HepG2 (cell line): ENCODE measurements around the gene WTAP. TPM values are rescaled to one million over a fixed set of nuclear protein-coding genes. Genes with fewer than 3 reads are reported as not detected.
A peak's percentile ranks its signal among the peaks of the same experiment; 100 is the strongest.

Experiments
- BRD4 ChIP-seq: sonication (generic); formaldehyde crosslinking; IDR thresholded peaks from 2 replicates; pipeline ENCODE4 v1.4.0; 2020; ENCODE audit warnings: missing genetic modification reagents
- CCAR2 ChIP-seq: fragments of 200-400 bp; formaldehyde crosslinking; optimal IDR thresholded peaks from 2 replicates; pipeline ENCODE3; 2018; ENCODE audit warnings: low read depth, mild to moderate bottlenecking, low read length, moderate library complexity
- DMAP1 ChIP-seq: IDR thresholded peaks from 2 replicates; pipeline ENCODE4 v1.6.1; 2016
- EZH2 ChIP-seq: conservative IDR thresholded peaks from 2 replicates; pipeline ENCODE4 v1.6.1; 2012; ENCODE audit warnings: mild to moderate bottlenecking, low read depth, low read length, moderate library complexity
- HDAC1 ChIP-seq: sonication (generic); formaldehyde crosslinking; IDR thresholded peaks from 2 replicates; pipeline ENCODE4 v1.5.1; 2020; ENCODE audit warnings: mild to moderate bottlenecking, missing genetic modification reagents
- JUND ChIP-seq: sonication (generic); formaldehyde crosslinking; IDR thresholded peaks from 2 replicates; pipeline ENCODE4 v1.8.0; 2022; ENCODE audit warnings: mild to moderate bottlenecking, missing genetic modification reagents
- MTERF4 ChIP-seq: sonication (generic); formaldehyde crosslinking; IDR thresholded peaks from 2 replicates; pipeline ENCODE4 v1.8.0; 2023; ENCODE audit warnings: mild to moderate bottlenecking, missing genetic modification reagents
- NFE2L1 ChIP-seq: sonication (generic); formaldehyde crosslinking; IDR thresholded peaks from 2 replicates; pipeline ENCODE4 v1.4.0; 2020; ENCODE audit warnings: missing genetic modification reagents, mild to moderate bottlenecking, borderline replicate concordance
- NONO ChIP-seq, 2 experiments: fragments of 450-650 bp in 1 of 2; sonication (generic) in 1 of 2; formaldehyde crosslinking in 1 of 2; IDR thresholded peaks in 1 of 2; conservative IDR thresholded peaks in 1 of 2; 2 replicates each; pipeline versions ENCODE4 v1.6.1 to v1.8.0; 2017 to 2022; ENCODE audit warnings: mild to moderate bottlenecking in 1 of 2, missing genetic modification reagents in 1 of 2, moderate library complexity in 1 of 2
- NR1H2 ChIP-seq: sonication (generic); formaldehyde crosslinking; IDR thresholded peaks from 2 replicates; pipeline ENCODE4 v1.8.1; 2022; ENCODE audit warnings: low read depth, missing genetic modification reagents, borderline replicate concordance
- PBX3 ChIP-seq: sonication (generic); formaldehyde crosslinking; IDR thresholded peaks from 2 replicates; pipeline ENCODE4 v1.8.1; 2023; ENCODE audit warnings: missing genetic modification reagents, inconsistent platforms, borderline replicate concordance
- RELA ChIP-seq: sonication (generic); formaldehyde crosslinking; IDR thresholded peaks from 2 replicates; pipeline ENCODE4 v1.4.0; 2020; ENCODE audit warnings: missing genetic modification reagents
- SP2 ChIP-seq: sonication (generic); formaldehyde crosslinking; IDR thresholded peaks from 2 replicates; pipeline ENCODE4 v1.5.1; 2020; ENCODE audit warnings: mild to moderate bottlenecking, missing genetic modification reagents
- USF2 ChIP-seq, 2 experiments: sonication (generic) in 1 of 2; formaldehyde crosslinking in 1 of 2; IDR thresholded peaks; 2 replicates each; pipeline versions ENCODE4 v1.5.1 to v1.6.1; 2011 to 2020; ENCODE audit warnings: borderline replicate concordance in 1 of 2, low read depth in 1 of 2, low read length in 1 of 2, mild to moderate bottlenecking in 1 of 2, missing genetic modification reagents in 1 of 2, moderate library complexity in 1 of 2
- ZKSCAN1 ChIP-seq: fragments of 150-350 bp; IDR thresholded peaks from 2 replicates; pipeline ENCODE4 v1.6.1; 2014; ENCODE audit warnings: low read length
- ZNF17 ChIP-seq: sonication (generic); formaldehyde crosslinking; IDR thresholded peaks from 2 replicates; pipeline ENCODE4 v1.5.0; 2020; ENCODE audit warnings: mild to moderate bottlenecking, missing genetic modification reagents
- ZNF350 ChIP-seq: sonication (generic); formaldehyde crosslinking; IDR thresholded peaks from 2 replicates; pipeline ENCODE4 v1.4.0; 2020; ENCODE audit warnings: mild to moderate bottlenecking, low read depth, missing genetic modification reagents, borderline replicate concordance
- ZNF577 ChIP-seq: sonication (generic); formaldehyde crosslinking; IDR thresholded peaks from 2 replicates; pipeline ENCODE4 v1.4.0; 2020; ENCODE audit warnings: mild to moderate bottlenecking, low read depth, missing genetic modification reagents, borderline replicate concordance
- ZNF614 ChIP-seq: IDR thresholded peaks from 2 replicates; pipeline ENCODE4 v1.6.1; 2018; ENCODE audit warnings: missing biosample characterization, missing genetic modification reagents, inconsistent platforms, borderline replicate concordance
- ZNF773 ChIP-seq: sonication (generic); formaldehyde crosslinking; IDR thresholded peaks from 2 replicates; pipeline ENCODE4 v1.4.0; 2020; ENCODE audit warnings: missing genetic modification reagents, borderline replicate concordance
- ZNF891 ChIP-seq: sonication (generic); formaldehyde crosslinking; IDR thresholded peaks from 2 replicates; pipeline ENCODE4 v1.5.0; 2020; ENCODE audit warnings: mild to moderate bottlenecking, missing genetic modification reagents
- ZSCAN22 ChIP-seq: sonication (generic); formaldehyde crosslinking; IDR thresholded peaks from 2 replicates; pipeline ENCODE4 v1.4.0; 2020; ENCODE audit warnings: mild to moderate bottlenecking, missing genetic modification reagents
- polyA plus RNA-seq, 8 experiments: library from polyadenylated mRNA; depleted of rRNA in 3 of 8; stranded (reverse) in 7 of 8; unstranded in 1 of 8; fragments of >200 nt; fragmentation: Illumina TruSeq in 4 of 8; extraction: Trizol in 4 of 8; gene quantifications; 2 replicates each; pipeline versions ENCODE4 v1.2.1 to v1.2.3, GENCODE V29; 2011 to 2016; ENCODE audit warnings: low read depth in 4 of 8, missing spikeins in 1 of 8, mixed read lengths in 1 of 8; ENCODE audit not compliant: insufficient read depth in 1 of 8
- total RNA-seq, 5 experiments: library from RNA; depleted of rRNA; stranded (reverse); fragments of >200 nt; fragmentation: Illumina TruSeq; extraction: Trizol; gene quantifications; 2 replicates each; pipeline ENCODE4 v1.2.3, GENCODE V29; 2016; ENCODE audit warnings: low read depth in 1 of 5
- TF ChIP-seq, protein P1 (sequence below): sonication (generic); formaldehyde crosslinking; IDR thresholded peaks from 2 replicates; pipeline ENCODE4 v1.4.0; 2020; ENCODE audit warnings: missing genetic modification reagents, mild to moderate bottlenecking, borderline replicate concordance

Gene WTAP
- total and polyA plus RNA-seq, 2 of the 13 experiments (the other 11 are each of a cell fraction or from before 2014, with no cell fraction given), result 31.6 to 167 TPM

DNA sequence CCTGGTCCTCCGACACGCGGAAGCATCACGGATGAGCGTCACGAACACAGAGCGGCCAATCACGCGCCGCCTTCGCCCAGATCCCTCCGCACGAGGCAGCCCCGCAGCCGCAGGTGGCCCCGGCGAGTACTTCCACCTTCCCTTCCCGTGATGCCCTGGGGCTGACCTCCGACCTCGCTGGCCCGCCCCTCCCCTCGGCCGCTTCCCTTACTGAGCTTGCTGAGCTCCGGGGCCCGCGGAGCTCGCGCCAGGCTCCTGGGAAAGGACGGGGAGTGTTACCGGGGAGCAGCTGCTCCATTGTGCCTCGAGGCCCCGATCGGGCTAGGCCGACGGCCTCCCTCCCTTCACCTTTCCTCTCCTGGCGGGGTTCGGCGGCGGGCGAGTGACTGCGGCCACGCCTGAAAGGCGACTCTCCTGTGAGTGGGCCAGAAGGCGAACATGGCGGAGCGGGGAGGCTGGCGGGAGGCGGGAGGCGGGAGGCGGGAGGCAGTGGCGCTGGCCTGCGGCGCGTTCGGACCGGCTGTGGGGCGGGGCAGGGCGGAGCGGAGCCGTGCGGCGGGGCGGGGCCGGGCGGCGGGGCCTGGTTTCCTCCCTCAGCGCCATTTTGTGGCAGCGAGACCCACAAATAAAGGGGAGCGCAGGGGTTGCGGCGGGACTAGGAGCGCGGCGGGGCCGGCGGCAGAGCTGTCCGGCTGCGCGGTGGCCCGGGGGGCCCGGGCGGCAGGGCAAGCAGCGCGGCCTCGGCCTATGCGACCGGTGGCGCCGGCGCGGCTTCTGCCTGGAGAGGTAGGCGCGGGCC is at the start of gene WTAP (continued):
- TF ChIP-seq NR1H2 (CRISPR knock-in tag), result peak; percentile 47; the same call in 1 of the 2 replicates
- TF ChIP-seq MTERF4 (CRISPR knock-in tag), result peak; percentile 95
- TF ChIP-seq CCAR2, result peak; percentile 57
- TF ChIP-seq PBX3 (CRISPR knock-in tag), result peak; percentile 94
- TF ChIP-seq USF2 (IDR thresholded peaks at IDR 0.05; ENCODE audit: low read depth, low read length), result peak; percentile 30; the same call in 1 of the 2 replicates
- TF ChIP-seq USF2 (CRISPR knock-in tag; IDR thresholded peaks at IDR 0.05; ENCODE audit: borderline replicate concordance), result peak; percentile 74; the same call in 1 of the 2 replicates
- peak; percentile 80; the same call in 1 of the 2 replicates for TF ChIP-seq ZSCAN22 (CRISPR knock-in tag)
- peak; percentile 94; the same call in 1 of the 2 replicates for TF ChIP-seq NFE2L1 (CRISPR knock-in tag)
- peak; percentile 67; the same call in 1 of the 2 replicates for TF ChIP-seq ZNF577 (CRISPR knock-in tag)
- TF ChIP-seq BRD4 (CRISPR knock-in tag), result peak; percentile 100
- TF ChIP-seq ZNF350 (CRISPR knock-in tag), result peak; percentile 99
- TF ChIP-seq ZNF614 (CRISPR knock-in tag), result peak; percentile 95
- TF ChIP-seq, protein P1, sequence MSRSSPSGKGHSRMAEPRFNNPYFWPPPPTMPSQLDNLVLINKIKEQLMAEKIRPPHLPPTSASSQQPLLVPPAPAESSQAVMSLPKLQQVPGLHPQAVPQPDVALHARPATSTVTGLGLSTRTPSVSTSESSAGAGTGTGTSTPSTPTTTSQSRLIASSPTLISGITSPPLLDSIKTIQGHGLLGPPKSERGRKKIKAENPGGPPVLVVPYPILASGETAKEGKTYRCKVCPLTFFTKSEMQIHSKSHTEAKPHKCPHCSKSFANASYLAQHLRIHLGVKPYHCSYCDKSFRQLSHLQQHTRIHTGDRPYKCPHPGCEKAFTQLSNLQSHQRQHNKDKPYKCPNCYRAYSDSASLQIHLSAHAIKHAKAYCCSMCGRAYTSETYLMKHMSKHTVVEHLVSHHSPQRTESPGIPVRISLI (CRISPR knock-in tag), result peak; percentile 74; the same call in 1 of the 2 replicates
- TF ChIP-seq ZKSCAN1, result 0 out of 2 replicates have a peak, but pooled peaks have one; percentile 19
- TF ChIP-seq ZNF773 (CRISPR knock-in tag), result peak; percentile 76; the same call in 1 of the 2 replicates
- peak; percentile 83 for TF ChIP-seq SP2
- peak; percentile 66 for TF ChIP-seq ZNF891
- TF ChIP-seq EZH2, result no peak
- peak; percentile 100 for TF ChIP-seq DMAP1 (CRISPR knock-in tag)
- no peak; the same call in 1 of the 2 replicates for TF ChIP-seq JUND (CRISPR knock-in tag)
- peak; percentile 93; the same call in 1 of the 2 replicates for TF ChIP-seq RELA (CRISPR knock-in tag)
- TF ChIP-seq NONO (IDR thresholded peaks at IDR 0.05), result no peak
- TF ChIP-seq NONO (CRISPR knock-in tag; conservative IDR thresholded peaks at IDR 0.05), result peak; percentile 99
- TF ChIP-seq HDAC1 (CRISPR knock-in tag), result peak; percentile 98
- TF ChIP-seq ZNF17 (CRISPR knock-in tag), result peak; percentile 86; the same call in 1 of the 2 replicates
